ENCODE results near the gene ATP5F1D. TPM values are rescaled to one million over a fixed set of nuclear protein-coding genes. Genes with fewer than 3 reads are reported as not detected.
A peak's percentile ranks its signal among the peaks of the same experiment; 100 is the strongest.

ATP5F1D gene
- total and polyA plus RNA-seq, 11 donors = 201 to 1,034 (median 459) TPM

DNA sequence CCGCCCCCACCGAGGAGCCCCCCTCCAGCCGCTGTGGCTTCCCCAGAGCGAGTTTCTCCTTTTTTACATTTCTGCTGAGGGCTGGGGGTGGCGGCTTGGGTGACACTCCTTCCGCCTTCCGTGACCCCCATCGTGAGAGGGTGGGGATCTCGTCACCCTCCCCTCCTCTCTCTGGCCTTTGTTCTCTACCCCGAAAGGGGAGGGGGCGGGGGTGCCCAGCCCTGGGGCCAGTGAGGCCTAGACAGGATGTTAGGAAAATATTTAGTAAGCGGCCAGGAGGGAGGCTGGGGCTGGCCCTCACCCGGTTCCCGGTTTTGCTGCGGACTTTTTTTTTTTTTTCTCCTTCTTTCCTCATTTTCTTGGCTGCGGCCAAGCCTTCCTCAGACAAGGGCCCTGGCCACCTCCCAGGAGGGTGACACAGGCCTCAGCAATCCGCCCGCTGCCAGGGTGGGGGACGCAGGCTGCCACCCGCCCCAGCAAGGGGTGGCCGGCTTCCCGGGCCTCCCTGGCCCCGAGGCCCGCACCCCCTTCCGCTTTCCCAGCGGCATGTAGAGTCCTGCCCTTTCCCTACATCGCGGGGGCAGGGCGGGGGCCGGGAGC lies 10.8 kb downstream of the ATP5F1D start:
- Histone ChIP-seq H3K4me3 (peak overlapping the region; percentile 63 to 97 (median 84)), H3K9me3 (no peaks in the 10 kb centered on the region), H3K36me3 (peaks cover 9 to 58% (median 51%) of the 10 kb centered on the region in 9 donors), H3K4me1 (peaks cover 25 to 75% (median 60%) of the 10 kb centered on the region in 12 donors), H3K27me3 (no peaks in the 10 kb centered on the region), H3K27ac (peak overlapping the region; percentile 96 to 100 (median 100))
- WGBS, 4 donors = 2 to 4% (median 2%) methylated on average over 26 to 30 of the region's 30 CpGs
- ATAC-seq (peak; percentile 34 to 49 (median 39)), DNase-seq (peak; percentile 91 to 96 (median 93))
- TF ChIP-seq, protein P1, sequence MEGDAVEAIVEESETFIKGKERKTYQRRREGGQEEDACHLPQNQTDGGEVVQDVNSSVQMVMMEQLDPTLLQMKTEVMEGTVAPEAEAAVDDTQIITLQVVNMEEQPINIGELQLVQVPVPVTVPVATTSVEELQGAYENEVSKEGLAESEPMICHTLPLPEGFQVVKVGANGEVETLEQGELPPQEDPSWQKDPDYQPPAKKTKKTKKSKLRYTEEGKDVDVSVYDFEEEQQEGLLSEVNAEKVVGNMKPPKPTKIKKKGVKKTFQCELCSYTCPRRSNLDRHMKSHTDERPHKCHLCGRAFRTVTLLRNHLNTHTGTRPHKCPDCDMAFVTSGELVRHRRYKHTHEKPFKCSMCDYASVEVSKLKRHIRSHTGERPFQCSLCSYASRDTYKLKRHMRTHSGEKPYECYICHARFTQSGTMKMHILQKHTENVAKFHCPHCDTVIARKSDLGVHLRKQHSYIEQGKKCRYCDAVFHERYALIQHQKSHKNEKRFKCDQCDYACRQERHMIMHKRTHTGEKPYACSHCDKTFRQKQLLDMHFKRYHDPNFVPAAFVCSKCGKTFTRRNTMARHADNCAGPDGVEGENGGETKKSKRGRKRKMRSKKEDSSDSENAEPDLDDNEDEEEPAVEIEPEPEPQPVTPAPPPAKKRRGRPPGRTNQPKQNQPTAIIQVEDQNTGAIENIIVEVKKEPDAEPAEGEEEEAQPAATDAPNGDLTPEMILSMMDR (IDR thresholded peaks at IDR 0.05) = no peak
- no peak for TF ChIP-seq POLR2A (IDR thresholded peaks at IDR 0.05)
- intact Hi-C loops (cut with DNase I) = loop anchor here in 1 of 10 donors (5.0 kb wide), 1 partner anchor 455 kb away; the partner anchor contains the start of gene PTBP1

DNA sequence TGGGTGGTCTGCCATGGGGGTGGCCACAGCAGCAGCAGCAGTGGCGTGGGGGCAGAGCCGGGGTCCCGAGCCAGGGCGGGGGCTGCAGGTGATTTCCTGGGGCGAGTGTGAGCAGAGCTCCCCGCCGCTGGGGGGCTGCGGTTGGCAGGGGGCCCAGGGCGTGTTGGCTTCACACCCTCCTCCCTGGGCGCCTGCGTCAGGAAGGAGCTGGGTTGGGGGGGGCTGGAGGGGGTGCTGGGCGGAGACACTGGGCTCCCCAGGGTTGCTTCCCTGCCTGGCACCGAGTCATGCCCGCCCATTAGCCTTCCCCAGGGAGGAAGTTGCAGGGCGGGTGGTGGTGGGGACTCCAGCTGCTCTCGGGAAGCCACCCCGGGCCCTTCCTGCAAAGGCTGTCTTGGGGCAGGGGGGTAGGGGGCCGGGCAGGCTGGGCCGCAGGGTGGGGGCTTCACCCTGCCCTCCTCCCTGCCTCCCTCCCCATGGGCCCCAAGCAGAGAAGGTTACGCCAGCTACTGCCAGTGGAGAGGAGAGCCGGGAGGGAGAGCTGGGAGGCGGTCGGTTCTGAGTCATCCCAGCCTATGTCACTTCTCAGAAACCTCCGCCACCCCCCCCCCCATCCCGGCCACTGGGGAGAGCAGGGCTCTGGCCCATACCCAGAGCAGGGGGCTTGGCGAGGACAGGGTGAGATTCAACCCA lies 11.4 kb downstream of the ATP5F1D start:
- DNase-seq (peak; percentile 88 to 96 (median 94)), ATAC-seq (peak; percentile 33 to 63 (median 58))
- H3K4me1 ChIP-seq = peaks cover 22 to 75% (median 60%) of the 10 kb centered on the region in 12 donors
- WGBS, 4 donors = 0 to 1% (median 1%) methylated on average over 2 to 26 of the region's 26 CpGs
- peak in 1 of 2 donors; percentile 5 for TF ChIP-seq POLR2A (IDR thresholded peaks at IDR 0.05)
- TF ChIP-seq, protein P1 (IDR thresholded peaks at IDR 0.05) = peak in 7 of 12 donors; percentile 22 to 37 (median 29)
- peak overlapping the region; percentile 96 to 100 (median 100) for H3K27ac ChIP-seq
- H3K36me3 ChIP-seq = peaks cover 9 to 64% (median 58%) of the 10 kb centered on the region in 9 donors
- peak overlapping the region; percentile 63 to 97 (median 84) for H3K4me3 ChIP-seq
- intact Hi-C loops (cut with DNase I) = loop anchor here in 1 of 10 donors (5.0 kb wide), 1 partner anchor 456 kb away; the partner anchor contains the start of gene PTBP1
- H3K9me3 ChIP-seq = no peaks in the 10 kb centered on the region
- H3K27me3 ChIP-seq = no peaks in the 10 kb centered on the region

DNA sequence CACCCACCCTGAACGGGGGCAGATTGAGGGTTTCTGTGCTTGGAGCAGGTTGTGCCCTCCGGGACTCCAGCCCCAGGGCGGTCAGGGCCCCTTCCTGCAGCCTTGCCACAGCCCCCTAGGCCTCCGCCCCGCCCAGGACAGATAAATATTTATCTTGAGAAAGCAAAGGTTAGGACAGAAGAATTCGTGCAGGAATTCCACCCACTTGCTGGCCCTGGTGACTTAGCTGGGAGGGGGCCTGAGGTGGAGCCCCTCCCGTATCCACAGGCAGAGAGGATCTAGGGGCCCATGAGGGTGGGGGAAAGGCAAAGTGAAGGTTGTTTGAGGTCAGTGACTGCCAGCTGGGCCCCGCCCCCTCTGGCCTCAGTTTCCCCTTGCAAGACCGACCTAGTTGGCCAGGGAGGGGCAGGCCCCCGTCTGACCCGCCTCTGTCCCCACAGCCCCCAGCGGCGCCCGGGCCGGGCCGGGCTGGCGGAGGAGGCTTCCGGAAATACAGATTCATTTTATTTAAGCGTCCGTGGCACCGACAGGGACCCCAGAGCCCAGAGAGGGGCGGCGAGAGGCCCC lies 12.0 kb downstream of the ATP5F1D start:
- DNase-seq (peak in 1 of 5 donors; percentile 73), ATAC-seq (no peak)
- H3K27ac ChIP-seq = peak overlapping the region; percentile 96 to 100 (median 100)
- peaks cover 9 to 68% (median 62%) of the 10 kb centered on the region in 9 donors for H3K36me3 ChIP-seq
- H3K27me3 ChIP-seq = no peaks in the 10 kb centered on the region
- no peaks in the 10 kb centered on the region for H3K9me3 ChIP-seq
- intact Hi-C loops (cut with DNase I) = loop anchor here in 1 of 10 donors (5.0 kb wide), 1 partner anchor 456 kb away; the partner anchor contains the start of gene PTBP1
- peaks cover 25 to 78% (median 62%) of the 10 kb centered on the region in 12 donors for H3K4me1 ChIP-seq
- TF ChIP-seq, protein P1 (IDR thresholded peaks at IDR 0.05) = no peak
- TF ChIP-seq POLR2A (IDR thresholded peaks at IDR 0.05) = peak in 1 of 2 donors; percentile 2
- WGBS, 4 donors = 25 to 55% (median 35%) methylated on average over 11 to 23 of the region's 23 CpGs
- H3K4me3 ChIP-seq = peak overlapping the region; percentile 17 to 97 (median 84)
